ENCODE measurements around the gene TRIM77. TPM values are rescaled to one million over a fixed set of nuclear protein-coding genes. Genes with fewer than 3 reads are reported as not detected.

TRIM77 gene
- total RNA-seq, 1 experiment from 2014 or later, result not detected

Other genes starting within 250 kb of the TRIM77 start
- gene NOX4, start 218.9 kb upstream of the TRIM77 start, total RNA-seq (2021), result 0.19 and 0.63 TPM in 2 replicates
- gene TRIM49, start 98.3 kb downstream of the TRIM77 start, total RNA-seq (2021), result not detected in 2 replicates
- not detected in 2 replicates for gene TRIM64B, start 168.2 kb downstream of the TRIM77 start, total RNA-seq (2021)
- gene TRIM49D1, start 211.9 kb downstream of the TRIM77 start, total RNA-seq (2021), result not detected in 2 replicates
- gene TRIM49D2, start 213.8 kb downstream of the TRIM77 start, total RNA-seq (2021), result not detected in 2 replicates

Data from A673 (cell line).